Urinary bladder (tissue), 4 donors: ENCODE data around the gene HACD4. TPM values are rescaled to one million over a fixed set of nuclear protein-coding genes. Genes with fewer than 3 reads are reported as not detected.

Experiments
- DNase-seq: peaks from one replicate; pipeline ENCODE4 v3.0.0-alpha.2; 2015; ENCODE audit errors: extremely low spot score
- H3K27ac ChIP-seq: one replicate; pipeline ENCODE4 v1.5.1; 2013; ENCODE audit warnings: low read depth, mild to moderate bottlenecking, moderate library complexity
- H3K36me3 ChIP-seq: one replicate; pipeline ENCODE4 v1.6.1; 2013; ENCODE audit warnings: mild to moderate bottlenecking, moderate library complexity; ENCODE audit not compliant: insufficient read depth
- H3K4me1 ChIP-seq: one replicate; pipeline ENCODE4 v1.6.1; 2013; ENCODE audit warnings: mild to moderate bottlenecking, moderate library complexity; ENCODE audit not compliant: insufficient read depth
- H3K4me3 ChIP-seq: one replicate; pipeline ENCODE4 v1.5.1; 2013; ENCODE audit warnings: low read depth, low read length
- WGBS: extraction: QIAGEN DNeasy Blood & Tissue Kit; methylation state at CpG from one replicate; pipeline ENCODE4 v1.1.7; 2013; 5-methylcytosine and 5-hydroxymethylcytosine counted together
- polyA plus RNA-seq: library from polyadenylated mRNA; stranded (reverse); fragments of 200-250 nt; gene quantifications from one replicate; pipeline ENCODE4 v1.2.3, GENCODE V29; 2013
- total RNA-seq: library from RNA; depleted of rRNA; stranded (reverse); fragments of >200 nt; gene quantifications from one replicate; pipeline ENCODE4 v1.2.3, GENCODE V29; 2014
- donor health status: healthy with polysubstance abuse.
- donor health status: healthy.

HACD4 gene
- total and polyA plus RNA-seq, 2 donors, result 3.8 to 14.5 TPM

DNA sequence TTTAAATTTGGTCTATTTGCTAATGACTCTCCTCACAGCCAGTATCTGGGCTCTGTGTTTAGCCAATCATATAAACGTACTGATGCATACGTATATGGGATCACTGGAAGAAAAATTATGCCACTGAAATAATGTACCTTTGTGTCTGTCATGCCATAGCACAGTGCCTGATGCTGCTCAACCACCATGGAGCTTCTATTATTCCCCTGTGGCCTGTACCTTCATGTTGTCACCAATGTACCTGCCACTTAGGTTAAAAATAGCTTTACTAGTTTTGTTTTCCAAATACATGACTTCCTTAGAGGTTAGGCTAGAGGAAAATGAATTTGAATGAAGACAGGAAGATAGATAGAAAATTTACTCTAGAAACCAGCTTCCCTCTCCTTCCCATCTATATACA, 34.6 kb downstream of the HACD4 start:
- 92% methylated on average over 2 of the region's 2 CpGs for WGBS
- Histone ChIP-seq H3K4me3 (no peak overlapping the region), H3K4me1 (no peaks in the 10 kb centered on the region), H3K27ac (no peak overlapping the region), H3K36me3 (no peaks in the 10 kb centered on the region)
- no peak for DNase-seq

DNA sequence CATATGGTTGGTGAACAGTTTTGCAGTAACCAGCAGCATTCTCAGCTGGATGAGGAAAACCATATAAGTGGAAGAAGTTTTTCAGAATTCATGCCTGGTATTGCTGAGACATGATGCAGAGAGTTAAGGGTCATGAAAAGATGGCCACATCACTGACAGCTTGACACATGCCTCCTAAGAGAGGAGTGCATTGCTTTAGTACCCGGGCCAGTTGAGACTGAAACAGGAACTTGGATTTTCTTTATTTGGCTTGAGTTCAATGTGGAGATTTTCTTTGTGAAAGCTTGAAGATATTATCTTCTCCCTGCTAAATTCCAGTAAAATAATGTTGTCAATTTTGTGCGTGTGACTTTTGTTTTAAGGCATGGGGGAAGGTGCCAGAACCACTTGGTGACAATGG, 35.8 kb downstream of the HACD4 start:
- H3K4me3 ChIP-seq, result no peak overlapping the region
- H3K36me3 ChIP-seq, result no peaks in the 10 kb centered on the region
- no peak for DNase-seq
- no peaks in the 10 kb centered on the region for H3K4me1 ChIP-seq
- no peak overlapping the region for H3K27ac ChIP-seq
- 57% methylated on average over 2 of the region's 2 CpGs for WGBS

DNA sequence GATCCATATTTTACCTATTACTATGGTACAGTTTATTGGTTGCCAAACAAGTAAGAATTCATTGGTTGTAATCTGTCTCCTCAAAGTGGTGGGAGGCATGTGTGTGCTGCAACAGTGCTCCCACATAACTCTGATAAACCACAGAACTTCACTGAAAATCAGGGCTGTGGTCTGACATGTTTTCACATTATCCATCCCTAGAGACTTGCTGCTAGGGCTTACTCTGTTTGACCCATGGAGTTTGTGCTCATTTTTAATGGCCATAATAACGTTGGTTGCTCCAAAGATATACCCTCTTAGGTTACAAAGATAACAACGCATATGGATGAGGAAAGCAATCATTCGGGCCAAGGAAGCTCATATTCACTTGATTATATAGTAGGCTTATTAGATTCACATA, 37.0 kb downstream of the HACD4 start:
- no peak for DNase-seq
- WGBS, result 74% methylated on average over 3 of the region's 3 CpGs
- no peak overlapping the region for H3K27ac ChIP-seq
- no peaks in the 10 kb centered on the region for H3K4me1 ChIP-seq
- H3K4me3 ChIP-seq, result no peak overlapping the region
- H3K36me3 ChIP-seq, result no peaks in the 10 kb centered on the region

DNA sequence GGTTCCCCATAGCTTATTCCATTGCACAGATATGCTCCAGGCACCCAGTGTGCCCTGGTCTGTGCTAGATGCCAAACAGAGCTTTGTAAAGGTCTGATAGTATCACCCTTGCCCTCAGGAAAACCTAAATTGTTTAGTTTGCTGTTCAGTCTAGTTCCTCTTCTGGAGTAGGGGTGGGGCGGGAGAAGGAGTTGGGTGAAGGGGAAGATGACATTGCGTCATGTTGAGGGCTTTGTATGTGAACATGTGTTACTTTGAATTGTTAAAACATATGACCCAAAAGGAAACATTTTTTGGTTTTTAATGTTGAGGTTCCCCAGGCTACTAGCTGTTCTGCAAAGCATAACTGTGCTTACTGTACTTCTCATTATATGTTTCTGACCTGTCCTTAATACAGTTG, 40.6 kb downstream of the HACD4 start:
- no peak overlapping the region for H3K27ac ChIP-seq
- no peaks in the 10 kb centered on the region for H3K4me1 ChIP-seq
- H3K4me3 ChIP-seq, result no peak overlapping the region
- 96% methylated on average over 2 of the region's 2 CpGs for WGBS
- no peaks in the 10 kb centered on the region for H3K36me3 ChIP-seq
- no peak for DNase-seq

DNA sequence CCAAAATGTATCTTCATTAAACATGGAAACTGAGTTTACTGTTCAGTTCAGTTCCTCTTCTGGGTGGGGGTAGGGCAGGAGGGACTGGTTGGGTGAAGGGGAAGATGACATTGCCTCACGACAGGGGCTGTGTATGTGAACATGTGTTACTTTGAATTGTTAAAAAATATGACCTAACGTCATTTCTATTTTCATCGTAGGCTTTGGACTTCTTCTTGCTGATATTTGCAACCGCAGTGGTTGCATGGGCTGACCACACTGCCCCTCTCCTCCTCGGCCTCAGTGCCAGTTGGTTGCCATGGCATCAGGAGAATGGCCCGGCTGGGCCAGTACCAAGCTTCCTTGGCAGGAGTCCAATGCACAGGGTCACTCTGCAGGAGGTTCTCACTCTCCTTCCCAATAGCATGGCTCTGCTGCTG, 41.5 kb downstream of the HACD4 start:
- H3K4me1 ChIP-seq, result no peaks in the 10 kb centered on the region
- WGBS, result 87% methylated on average over 6 of the region's 6 CpGs
- no peak overlapping the region for H3K4me3 ChIP-seq
- H3K27ac ChIP-seq, result no peak overlapping the region
- DNase-seq, result no peak
- H3K36me3 ChIP-seq, result no peaks in the 10 kb centered on the region

DNA sequence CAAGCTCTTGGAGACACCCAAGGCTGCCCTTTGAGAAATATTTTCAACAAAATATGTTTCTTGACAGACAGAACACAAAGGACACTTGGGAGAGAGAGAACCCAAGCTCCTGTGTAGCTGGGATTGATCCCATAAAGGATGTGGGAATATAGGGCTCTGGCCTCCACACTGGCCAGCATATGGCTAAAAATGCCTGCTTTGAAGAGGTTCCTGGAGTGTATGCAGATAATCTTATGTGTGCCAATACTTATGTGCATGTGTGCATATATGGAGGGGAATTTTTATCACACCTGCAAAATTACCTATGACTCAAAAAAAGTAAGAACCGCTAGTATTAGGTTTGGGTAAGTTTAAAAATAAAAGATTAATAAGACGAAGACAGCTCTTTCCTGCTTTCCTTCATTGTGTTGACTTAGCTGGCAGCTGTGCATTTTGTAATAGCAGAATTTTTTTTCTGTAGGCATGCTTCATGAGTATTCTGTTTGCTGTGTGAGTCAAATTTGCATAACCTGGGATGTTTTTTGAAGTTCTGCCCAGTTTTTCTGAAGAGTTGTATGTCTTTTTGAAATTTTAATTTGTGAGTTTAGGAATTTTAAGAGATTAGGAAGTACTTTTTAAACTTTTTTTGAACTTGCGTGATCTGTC, 42.6 kb downstream of the HACD4 start:
- H3K36me3 ChIP-seq, result no peaks in the 10 kb centered on the region
- WGBS, result 69% methylated on average over 3 of the region's 3 CpGs

DNA sequence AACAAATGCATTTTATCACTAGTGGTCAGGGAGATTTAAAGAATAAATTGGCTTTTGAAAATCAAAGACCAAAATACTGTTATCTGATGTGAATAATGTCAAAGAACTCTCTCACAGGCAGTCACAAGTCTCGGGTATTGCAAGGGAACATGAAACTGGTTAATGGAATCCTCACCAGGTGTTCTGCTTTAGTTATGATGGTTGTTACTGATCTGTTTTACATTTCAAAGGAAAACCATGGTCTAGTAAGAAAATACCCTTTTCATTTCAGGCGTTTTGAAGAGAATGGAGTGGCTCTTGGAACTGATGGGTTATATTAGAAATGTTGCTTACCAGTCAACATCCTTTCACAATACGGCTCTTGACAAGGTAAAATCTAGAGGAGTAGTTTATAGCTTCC, 43.4 kb downstream of the HACD4 start:
- Histone ChIP-seq H3K4me1 (no peaks in the 10 kb centered on the region), H3K36me3 (no peaks in the 10 kb centered on the region), H3K27ac (no peak overlapping the region), H3K4me3 (no peak overlapping the region)
- 81% methylated on average over 3 of the region's 3 CpGs for WGBS
- no peak for DNase-seq

More for the DNA sequence above, 42.6 kb downstream of the HACD4 start:
- Histone ChIP-seq H3K27ac (no peak overlapping the region), H3K4me1 (no peaks in the 10 kb centered on the region), H3K4me3 (no peak overlapping the region)
- DNase-seq, result no peak

DNA sequence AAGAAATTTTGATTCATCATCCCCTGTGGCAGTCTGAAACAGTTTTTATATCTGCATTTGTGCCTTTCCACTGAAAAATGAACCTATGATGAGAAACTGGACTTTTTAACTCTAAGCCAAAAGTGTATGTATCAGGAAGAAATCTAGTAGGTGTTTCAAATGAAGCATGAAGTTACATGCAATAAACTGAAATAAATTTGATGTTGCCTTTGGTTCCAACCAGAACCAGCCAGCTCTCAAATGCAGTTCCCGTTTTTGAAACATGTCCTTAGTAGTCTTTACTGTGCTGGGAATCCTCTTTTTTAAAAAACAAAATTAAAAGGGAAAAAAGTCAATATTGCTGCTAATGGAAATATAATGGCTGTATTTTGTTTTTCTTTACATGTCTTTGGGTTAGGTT, 43.9 kb downstream of the HACD4 start:
- 63% methylated on average over 1 of the region's 1 CpG for WGBS
- Histone ChIP-seq H3K4me1 (no peaks in the 10 kb centered on the region), H3K36me3 (no peaks in the 10 kb centered on the region), H3K4me3 (no peak overlapping the region), H3K27ac (no peak overlapping the region)
- DNase-seq, result no peak

DNA sequence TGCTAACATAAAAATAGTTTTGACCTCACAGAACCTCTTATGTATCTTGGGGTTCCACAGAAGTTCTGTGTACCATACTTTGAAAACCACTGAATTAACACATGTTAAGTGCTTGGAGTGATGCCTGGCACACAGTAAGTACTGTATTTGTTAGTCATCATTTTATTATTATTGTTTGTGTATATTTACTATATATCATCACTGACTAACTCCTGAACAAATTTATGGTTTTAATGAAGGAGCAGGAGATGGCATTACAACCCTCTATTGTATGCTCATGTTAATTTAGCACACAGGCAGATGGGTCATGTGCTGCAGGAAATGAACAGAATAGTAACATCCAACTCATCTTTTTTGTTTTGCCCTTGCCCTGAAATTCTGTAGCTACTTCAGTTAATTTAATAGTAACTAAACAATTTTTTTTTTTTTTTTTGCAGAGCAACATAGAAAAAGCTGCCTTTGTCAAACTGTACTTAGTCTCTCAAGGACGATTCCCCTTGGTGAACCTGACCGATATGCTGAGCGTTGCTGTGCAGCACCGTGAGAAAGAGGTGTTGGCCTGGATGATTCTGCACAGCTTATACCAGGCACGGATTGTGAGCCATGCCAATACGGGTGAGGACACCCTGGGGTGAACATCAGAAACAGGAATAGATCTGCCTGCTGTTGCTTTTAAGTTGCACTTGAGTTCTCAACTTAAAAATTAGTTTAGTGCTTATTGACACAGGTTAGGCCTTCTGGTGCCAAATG, 45.4 kb downstream of the HACD4 start:
- Histone ChIP-seq H3K4me1 (no peaks in the 10 kb centered on the region), H3K27ac (no peak overlapping the region)

DNA sequence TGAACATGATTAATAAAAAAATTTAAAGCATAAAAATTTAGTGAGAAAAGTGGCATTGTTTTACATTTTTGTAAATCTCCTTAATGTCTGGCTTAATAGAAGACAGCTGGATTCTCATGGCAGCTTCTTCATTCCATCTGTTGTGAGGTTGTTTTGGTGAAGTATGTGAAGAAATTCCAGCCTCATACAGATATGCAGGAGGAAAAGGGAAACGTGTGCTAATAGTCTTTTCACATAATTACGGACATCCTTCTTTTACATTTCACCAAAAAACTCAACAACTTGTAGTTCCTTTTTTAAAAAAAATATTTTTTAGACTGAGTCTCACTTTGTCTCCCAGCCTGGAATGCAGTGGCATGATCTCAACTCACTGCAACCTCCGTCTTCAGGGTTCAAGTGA, 46.9 kb downstream of the HACD4 start:
- DNase-seq, result no peak
- no peaks in the 10 kb centered on the region for H3K4me1 ChIP-seq
- 54% methylated on average over 3 of the region's 3 CpGs for WGBS
- no peak overlapping the region for H3K27ac ChIP-seq
- H3K36me3 ChIP-seq, result peaks cover 2% of the 10 kb centered on the region
- H3K4me3 ChIP-seq, result no peak overlapping the region

More for the DNA sequence above, 45.4 kb downstream of the HACD4 start:
- no peak overlapping the region for H3K4me3 ChIP-seq
- 93% methylated on average over 6 of the region's 6 CpGs for WGBS
- no peak for DNase-seq
- peaks cover under 1% of the 10 kb centered on the region for H3K36me3 ChIP-seq

DNA sequence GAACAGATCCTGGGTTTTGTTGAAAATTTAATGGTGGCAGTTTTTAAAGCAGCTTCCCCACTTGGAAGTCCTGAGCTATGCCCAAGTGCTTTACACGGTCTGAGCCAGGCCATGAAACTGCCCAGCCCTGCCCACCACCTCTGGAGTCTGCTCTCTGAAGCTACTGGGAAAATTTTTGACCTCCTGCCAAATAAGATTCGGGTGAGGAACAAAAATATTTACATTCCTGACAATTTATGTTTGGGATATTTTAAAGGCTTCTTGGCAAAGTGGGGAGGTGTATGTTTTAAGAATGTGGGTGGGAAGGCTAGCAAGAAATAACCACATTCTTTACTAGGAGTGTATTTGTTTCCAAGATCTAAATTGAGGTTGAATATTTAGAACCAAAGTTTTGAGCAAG, 50.0 kb downstream of the HACD4 start:
- 11% methylated on average over 2 of the region's 2 CpGs for WGBS
- no peak for DNase-seq
- peaks cover 2% of the 10 kb centered on the region for H3K36me3 ChIP-seq
- peak overlapping the region; percentile 29 for H3K27ac ChIP-seq
- no peaks in the 10 kb centered on the region for H3K4me1 ChIP-seq
- no peak overlapping the region for H3K4me3 ChIP-seq

DNA sequence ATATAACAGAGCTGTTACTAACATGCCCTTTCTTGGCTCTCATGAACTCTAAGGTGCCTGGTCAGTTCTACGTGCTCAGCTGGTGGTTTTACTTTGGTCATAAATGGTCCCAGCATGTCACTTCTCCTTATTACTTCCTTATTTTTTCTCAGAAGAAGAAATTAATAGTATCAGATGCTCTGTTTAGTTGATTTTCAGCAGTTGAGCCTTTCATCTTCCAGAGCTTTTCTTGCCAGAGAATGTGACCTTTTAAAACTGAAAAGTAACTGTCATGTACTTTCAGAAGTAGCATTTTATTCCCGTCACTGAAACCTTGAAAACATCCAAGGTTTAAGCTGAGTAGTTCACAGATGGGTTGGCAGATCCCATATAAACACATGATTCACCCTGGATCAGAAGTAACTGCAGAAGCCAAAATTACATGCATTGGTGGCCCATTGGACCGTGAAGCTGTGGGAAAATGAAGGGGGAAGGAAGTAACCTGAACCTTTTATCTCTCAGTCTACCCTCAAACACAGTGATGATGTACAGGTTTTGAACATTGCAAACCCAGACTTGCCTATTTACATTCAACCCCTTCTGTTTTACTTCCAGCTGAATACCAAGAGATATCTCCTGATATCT, 50.5 kb downstream of the HACD4 start:
- Histone ChIP-seq H3K4me3 (no peak overlapping the region), H3K4me1 (no peaks in the 10 kb centered on the region), H3K36me3 (peaks cover 2% of the 10 kb centered on the region), H3K27ac (peak overlapping the region; percentile 29)
- 17% methylated on average over 3 of the region's 3 CpGs for WGBS
- DNase-seq, result no peak

DNA sequence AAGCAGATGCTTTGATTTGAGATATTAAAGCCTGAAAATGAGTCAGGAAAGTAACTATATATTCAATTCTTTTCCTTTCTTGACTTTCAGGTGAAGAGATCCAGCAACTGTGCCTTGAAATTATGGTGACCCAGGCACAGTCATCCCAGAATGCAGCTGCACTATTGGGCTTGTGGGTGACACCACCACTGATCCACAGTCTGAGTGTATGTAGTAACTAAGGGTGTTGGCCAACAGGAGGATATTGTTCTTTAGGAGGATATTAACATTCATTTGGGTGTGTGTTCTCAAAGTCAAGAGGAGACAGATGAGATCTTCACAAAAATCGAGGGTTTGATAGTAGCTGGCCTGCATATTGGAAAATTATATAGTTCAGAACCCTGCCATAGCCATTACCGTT, 53.2 kb downstream of the HACD4 start:
- WGBS, result 93% methylated on average over 2 of the region's 2 CpGs
- no peak overlapping the region for H3K4me3 ChIP-seq
- H3K36me3 ChIP-seq, result peaks cover 2% of the 10 kb centered on the region
- no peak for DNase-seq
- no peak overlapping the region for H3K27ac ChIP-seq
- H3K4me1 ChIP-seq, result no peaks in the 10 kb centered on the region
